GM12865 (cell line): ENCODE results near the gene UQCRQ.

Experiments used
- DNase-seq: peaks from one replicate; pipeline ENCODE4 v3.0.0; 2010; ENCODE audit warnings: low read depth
- H3K4me3 ChIP-seq: 2 replicates; pipeline ENCODE4 v1.5.1; 2011; ENCODE audit warnings: mild to moderate bottlenecking, low read depth, low read length, control low read depth
- TF ChIP-seq, protein P1 (sequence below): IDR thresholded peaks from 2 replicates; pipeline ENCODE4 v1.5.1; 2011; ENCODE audit warnings: low read length, control low read depth, low read depth, inconsistent platforms; ENCODE audit not compliant: insufficient read depth; ENCODE audit errors: missing control alignments

UQCRQ gene

DNA sequence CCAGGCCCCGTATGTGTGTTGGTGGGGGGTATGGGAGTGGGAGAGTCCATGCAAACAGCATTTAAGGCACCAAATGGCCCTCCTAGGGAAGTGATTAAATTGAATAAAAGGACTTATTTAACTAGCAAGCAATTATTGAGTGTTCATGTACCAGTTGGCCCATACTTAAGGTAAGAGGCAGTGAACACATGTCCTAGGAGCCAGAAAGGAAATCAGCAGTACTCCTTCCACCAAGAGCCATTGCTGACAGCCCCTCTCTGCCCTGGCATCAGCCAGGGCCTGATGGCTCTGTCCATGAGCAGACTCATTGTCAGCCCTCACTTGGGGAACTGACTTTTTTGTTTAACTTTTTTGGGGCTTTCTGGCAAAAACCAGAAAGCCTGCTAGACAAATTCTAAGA lies 25.5 kb upstream of the UQCRQ start:
- DNase-seq = no peak
- H3K4me3 ChIP-seq = no peak overlapping the region
- TF ChIP-seq, protein P1, sequence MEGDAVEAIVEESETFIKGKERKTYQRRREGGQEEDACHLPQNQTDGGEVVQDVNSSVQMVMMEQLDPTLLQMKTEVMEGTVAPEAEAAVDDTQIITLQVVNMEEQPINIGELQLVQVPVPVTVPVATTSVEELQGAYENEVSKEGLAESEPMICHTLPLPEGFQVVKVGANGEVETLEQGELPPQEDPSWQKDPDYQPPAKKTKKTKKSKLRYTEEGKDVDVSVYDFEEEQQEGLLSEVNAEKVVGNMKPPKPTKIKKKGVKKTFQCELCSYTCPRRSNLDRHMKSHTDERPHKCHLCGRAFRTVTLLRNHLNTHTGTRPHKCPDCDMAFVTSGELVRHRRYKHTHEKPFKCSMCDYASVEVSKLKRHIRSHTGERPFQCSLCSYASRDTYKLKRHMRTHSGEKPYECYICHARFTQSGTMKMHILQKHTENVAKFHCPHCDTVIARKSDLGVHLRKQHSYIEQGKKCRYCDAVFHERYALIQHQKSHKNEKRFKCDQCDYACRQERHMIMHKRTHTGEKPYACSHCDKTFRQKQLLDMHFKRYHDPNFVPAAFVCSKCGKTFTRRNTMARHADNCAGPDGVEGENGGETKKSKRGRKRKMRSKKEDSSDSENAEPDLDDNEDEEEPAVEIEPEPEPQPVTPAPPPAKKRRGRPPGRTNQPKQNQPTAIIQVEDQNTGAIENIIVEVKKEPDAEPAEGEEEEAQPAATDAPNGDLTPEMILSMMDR = no peak

DNA sequence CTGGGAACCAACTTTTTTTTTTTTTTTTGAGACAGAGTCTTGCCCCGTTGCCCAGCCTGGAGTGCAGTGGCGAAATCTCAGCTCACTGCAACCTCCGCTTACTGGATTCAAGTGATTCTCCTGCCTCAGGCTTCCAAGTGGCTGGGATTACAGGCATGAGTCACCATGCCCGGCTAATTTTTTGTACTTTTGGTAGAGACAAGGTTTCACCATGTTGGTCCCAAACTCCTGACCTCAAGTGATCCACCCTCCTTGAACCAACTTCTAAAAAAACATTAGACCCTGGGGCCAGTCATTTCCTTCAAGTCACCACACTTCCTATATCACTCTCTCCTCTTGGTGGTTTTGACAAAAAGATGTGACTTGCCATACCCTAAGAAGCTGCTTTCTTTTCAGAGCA lies 25.1 kb upstream of the UQCRQ start:
- TF ChIP-seq, protein P1 = no peak
- no peak for DNase-seq
- H3K4me3 ChIP-seq = no peak overlapping the region

DNA sequence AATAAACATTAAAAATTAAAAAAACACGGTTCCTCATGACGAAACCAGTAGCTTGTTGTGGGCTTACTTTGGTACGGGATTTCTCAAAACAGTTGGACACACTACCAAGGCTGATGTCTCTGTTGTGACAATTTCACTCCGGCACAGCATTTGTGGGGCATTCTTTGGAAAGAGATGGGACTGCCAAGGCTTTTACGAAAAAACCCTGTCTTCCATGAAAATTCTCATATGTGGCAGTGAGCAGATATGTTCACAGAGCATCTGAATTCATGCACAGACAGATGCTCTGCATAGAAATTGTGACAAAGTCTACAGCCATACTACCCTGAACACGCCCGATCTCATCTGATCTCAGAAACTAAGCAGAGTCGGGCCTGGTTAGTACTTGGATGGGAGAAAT lies 18.2 kb upstream of the UQCRQ start:
- DNase-seq = no peak
- TF ChIP-seq, protein P1 = no peak
- no peak overlapping the region for H3K4me3 ChIP-seq

DNA sequence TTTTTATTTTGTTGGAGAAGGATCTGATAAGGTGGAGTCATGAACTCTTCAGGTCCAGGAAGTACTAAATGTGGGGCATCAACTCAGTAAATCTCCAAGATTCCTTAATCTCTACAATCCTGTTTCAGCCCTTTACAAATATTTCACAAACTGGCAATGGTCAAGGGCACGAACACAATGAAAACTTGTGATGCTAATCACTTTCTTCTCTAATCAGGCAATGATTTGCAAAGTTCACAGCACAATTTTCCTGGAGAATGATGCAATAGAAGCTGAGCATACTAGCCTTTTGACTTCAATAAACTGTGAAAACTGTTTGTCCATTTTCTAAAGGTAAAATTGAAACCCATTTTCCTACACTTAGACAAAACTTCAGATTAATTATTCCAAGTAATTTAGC lies 17.1 kb upstream of the UQCRQ start:
- no peak overlapping the region for H3K4me3 ChIP-seq
- DNase-seq = no peak
- TF ChIP-seq, protein P1 = no peak

DNA sequence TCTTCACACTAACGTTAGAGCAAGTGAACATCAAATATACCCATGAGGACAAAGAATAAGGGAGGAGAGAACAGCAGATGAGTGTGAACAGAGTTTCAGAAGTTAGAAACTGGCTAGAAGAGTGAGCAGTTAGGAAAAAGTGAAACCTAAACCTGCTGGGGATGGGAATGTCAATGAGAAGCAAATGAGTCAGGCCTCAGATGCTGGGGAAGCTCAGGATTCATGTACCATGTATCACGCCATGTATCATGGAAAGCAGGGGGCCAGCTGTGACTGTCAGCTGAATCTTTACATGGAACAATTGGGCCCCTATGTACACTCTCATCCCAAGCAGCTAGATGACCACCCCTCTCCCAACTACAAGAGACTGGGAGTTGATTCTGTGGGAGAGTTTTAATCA lies 16.4 kb upstream of the UQCRQ start:
- no peak overlapping the region for H3K4me3 ChIP-seq
- TF ChIP-seq, protein P1 = no peak
- DNase-seq = no peak

DNA sequence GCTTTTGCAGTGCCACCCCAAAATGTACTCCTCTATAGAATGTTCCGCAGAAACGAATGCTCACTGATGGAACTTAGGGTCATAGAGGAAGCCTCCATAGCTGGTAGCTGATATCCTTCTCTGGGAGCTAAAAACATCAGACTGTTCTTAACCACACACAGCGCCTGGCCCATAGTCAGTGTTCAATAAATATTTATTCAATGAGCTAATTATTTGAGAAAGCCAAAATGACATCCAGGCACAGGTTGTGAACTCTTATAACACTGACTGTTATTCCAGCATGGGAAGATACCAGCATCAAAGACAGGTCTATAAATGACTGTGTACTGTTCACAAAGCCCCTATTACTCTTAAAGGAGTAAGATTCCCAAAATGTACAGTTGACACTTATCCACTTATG lies 13.1 kb upstream of the UQCRQ start:
- TF ChIP-seq, protein P1 = no peak
- no peak for DNase-seq
- H3K4me3 ChIP-seq = no peak overlapping the region

DNA sequence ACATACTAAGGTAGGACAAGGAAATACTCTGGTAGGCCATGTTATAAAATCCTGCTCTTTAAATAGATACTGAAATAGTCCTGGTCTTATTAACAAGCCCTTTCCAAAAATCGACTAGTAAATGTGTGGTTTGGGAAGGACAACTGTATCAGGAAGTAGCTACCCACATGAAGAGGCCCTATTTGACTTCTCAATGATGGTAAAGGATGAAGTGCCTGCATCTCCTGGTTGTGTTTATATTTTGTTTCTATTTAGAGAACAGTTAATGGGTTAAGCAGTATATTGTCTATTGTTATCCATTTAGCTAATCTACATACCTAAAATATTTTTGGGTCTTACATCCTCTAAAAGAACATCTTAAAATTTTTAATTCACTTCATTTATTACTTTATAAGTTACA lies 12.7 kb upstream of the UQCRQ start:
- TF ChIP-seq, protein P1 = no peak
- no peak overlapping the region for H3K4me3 ChIP-seq
- DNase-seq = no peak
